HT-29 (cell line): ENCODE results near the gene PRR20E. TPM values are rescaled to one million over a fixed set of nuclear protein-coding genes. Genes with fewer than 3 reads are reported as not detected.
"Not testable (repeated sequence)": the region's sequence is repeated elsewhere in the genome, so short reads cannot be mapped to it uniquely, and the experiment has no call there.

ENCODE experiments used
- DNase-seq: peaks from one replicate; pipeline ENCODE4 v3.0.0-alpha.2; 2015; ENCODE audit warnings: low spot score
- small RNA-seq: library from RNA; depleted of rRNA; stranded (forward); fragments of <200 nt; gene quantifications from one replicate; pipeline ENCODE3, GENCODE V24; 2014
- total RNA-seq: library from RNA; depleted of rRNA; stranded (reverse); fragments of >200 nt; shearing (Covaris generic); gene quantifications from 2 replicates; pipeline ENCODE4 v1.2.3, GENCODE V29; 2014; rRNA removed

The PRR20E gene
- not detected in 2 replicates for total RNA-seq

GRCh38 chr13:57166897-57167296, at the start of gene PRR20E:
Gene PRR20E (plus strand): TSS chr13:57167197. CDS start chr13:57167584, 387 bp downstream.
- DNase-seq, result not testable (repeated sequence)

- DNase-seq, result no peak
Observed at GRCh38 chr13:57123681-57124080, 43.3 kb upstream of the PRR20E start.

- peak; percentile 42 for DNase-seq
Observed at GRCh38 chr13:57128909-57129308, 38.1 kb upstream of the PRR20E start.

- DNase-seq, result no peak
Observed at GRCh38 chr13:57136093-57136492, 30.9 kb upstream of the PRR20E start.

- peak; percentile 78 for DNase-seq
Observed at GRCh38 chr13:57137585-57137984, 29.4 kb upstream of the PRR20E start.

GRCh38 chr13:57138988-57139387, 28.0 kb upstream of the PRR20E start:
- DNase-seq, result no peak

GRCh38 chr13:57139781-57140180, 27.2 kb upstream of the PRR20E start:
- DNase-seq, result not testable (repeated sequence)

GRCh38 chr13:57140235-57140968, 26.6 kb upstream of the PRR20E start, which contains the start of gene PRR20A:
Gene PRR20A (plus strand): TSS chr13:57140918. CDS start chr13:57141305, 387 bp downstream.
- DNase-seq, result not testable (repeated sequence)

- not testable (repeated sequence) for DNase-seq
Observed at GRCh38 chr13:57147188-57147587, 19.8 kb upstream of the PRR20E start, which contains the start of gene PRR20B. Gene PRR20B (plus strand): TSS chr13:57147488. CDS start chr13:57147875, 387 bp downstream.

- DNase-seq, result not testable (repeated sequence)
Observed at GRCh38 chr13:57148106-57148505, 18.9 kb upstream of the PRR20E start.

- DNase-seq, result not testable (repeated sequence)
Observed at GRCh38 chr13:57153761-57154160, 13.2 kb upstream of the PRR20E start, which contains the start of gene PRR20C. Gene PRR20C (plus strand): TSS chr13:57154061. CDS start chr13:57154448, 387 bp downstream.

GRCh38 chr13:57160332-57160731, 6.7 kb upstream of the PRR20E start, which contains the start of gene PRR20D:
Gene PRR20D (plus strand): TSS chr13:57160632. CDS start chr13:57161019, 387 bp downstream.
- DNase-seq, result not testable (repeated sequence)

- no peak for DNase-seq
Observed at GRCh38 chr13:57191667-57192066, 24.7 kb downstream of the PRR20E start.

GRCh38 chr13:57212989-57213388, 46.0 kb downstream of the PRR20E start:
- DNase-seq, result no peak

Small RNAs within 50 kb of the gene (small RNA-seq; reads per million reads assigned to genes)
- gene PRR20FP, result not detected

Other genes starting within 250 kb of the PRR20E start
- gene PRR20A, start 26.3 kb upstream of the PRR20E start, total RNA-seq, result not detected in 2 replicates
- gene PRR20B, start 19.7 kb upstream of the PRR20E start, total RNA-seq, result not detected in 2 replicates
- not detected in 2 replicates for gene PRR20C, start 13.1 kb upstream of the PRR20E start, total RNA-seq
- not detected in 2 replicates for gene PRR20D, start 6.6 kb upstream of the PRR20E start, total RNA-seq